PC-9 (cell line): Measurements from ENCODE around the gene TMEM270. TPM values are rescaled to one million over a fixed set of nuclear protein-coding genes. Genes with fewer than 3 reads are reported as not detected.

Experiments used
- BruUV-seq: library from RNA; stranded (reverse); fragments of 400-500 nt; replicated peaks from 2 replicates; lab custom pipeline; 2021; lab: Mats Ljungman, UMichigan
- CTCF ChIA-PET: fragments of 300-600 bp; sonication (Branson Sonifier 250); formaldehyde crosslinking; loops from one replicate; lab custom pipeline; 2022; ENCODE audit warnings: antibody characterized with exemption; lab: Charles Lee
- POLR2A ChIA-PET: fragments of 300-600 bp; sonication (Branson Sonifier 250); formaldehyde crosslinking; loops from one replicate; lab custom pipeline; 2022; ENCODE audit warnings: antibody characterized with exemption; ENCODE audit not compliant: unreplicated experiment; lab: Charles Lee
- DNase-seq, 2 experiments: peaks; one replicate each; pipeline versions ENCODE4 v3.0.0 to v3.0.0-alpha.2; 2015 to 2022; ENCODE audit warnings: mixed read lengths in 1 of 2
- H2AFZ ChIP-seq: fragments of 200-600 bp; sonication (generic); 2 replicates; pipeline ENCODE4 v1.8.1; 2017; ENCODE audit warnings: antibody characterized with exemption
- H3F3A ChIP-seq: fragments of 200-600 bp; sonication (generic); 2 replicates; pipeline ENCODE4 v1.8.1; 2017; ENCODE audit warnings: antibody characterized with exemption, mild to moderate bottlenecking, low read depth; ENCODE audit not compliant: insufficient read depth
- H3K27ac ChIP-seq: fragments of 200-600 bp; sonication (generic); 2 replicates; pipeline ENCODE4 v1.6.1; 2016; ENCODE audit warnings: mixed run types
- H3K27me3 ChIP-seq: fragments of 200-600 bp; sonication (generic); 2 replicates; pipeline ENCODE4 v1.6.1; 2016; ENCODE audit warnings: low read depth, mixed run types; ENCODE audit not compliant: insufficient read depth
- H3K36me3 ChIP-seq: fragments of 200-600 bp; sonication (generic); 2 replicates; pipeline ENCODE4 v1.6.1; 2016; ENCODE audit warnings: low read depth, mixed run types
- H3K4me1 ChIP-seq: fragments of 200-600 bp; sonication (generic); replicated peaks from 2 replicates; pipeline ENCODE4 v1.6.1; 2016; ENCODE audit warnings: mixed run types; ENCODE audit not compliant: insufficient read depth
- H3K4me2 ChIP-seq: fragments of 200-600 bp; sonication (generic); 2 replicates; pipeline ENCODE4 v1.6.1; 2017; ENCODE audit warnings: mixed run types
- H3K4me3 ChIP-seq: fragments of 200-600 bp; sonication (generic); 2 replicates; pipeline ENCODE4 v1.6.1; 2016; ENCODE audit warnings: mixed run types
- H3K79me2 ChIP-seq: fragments of 200-600 bp; sonication (generic); 2 replicates; pipeline ENCODE4 v1.6.1; 2017; ENCODE audit warnings: low read depth, mixed run types
- H3K9me2 ChIP-seq: fragments of 200-600 bp; sonication (generic); 2 replicates; pipeline ENCODE4 v1.8.1; 2017; ENCODE audit warnings: mild to moderate bottlenecking; ENCODE audit not compliant: insufficient read depth
- H3K9me3 ChIP-seq: fragments of 200-600 bp; sonication (generic); 2 replicates; pipeline ENCODE4 v1.8.1; 2016; ENCODE audit warnings: low read depth; ENCODE audit not compliant: insufficient read depth
- H4K20me1 ChIP-seq: fragments of 200-600 bp; sonication (generic); 2 replicates; pipeline ENCODE4 v1.8.1; 2017; ENCODE audit not compliant: insufficient read depth
- CTCF ChIP-seq: fragments of 200-600 bp; sonication (generic); conservative IDR thresholded peaks from 2 replicates; pipeline ENCODE4 v1.6.1; 2017; ENCODE audit warnings: mixed run types, antibody characterized with exemption, mild to moderate bottlenecking, moderate library complexity
- EZH2 ChIP-seq: fragments of 200-600 bp; sonication (generic); IDR thresholded peaks from 2 replicates; pipeline ENCODE4 v1.8.0; 2017; ENCODE audit warnings: antibody characterized with exemption, low read depth
- intact Hi-C: fragments of 100-400 bp; cut with micrococcal nuclease; formaldehyde crosslinking; loops from one replicate; pipeline ENCODE4 v1.10.0; 2022; ENCODE audit not compliant: unreplicated experiment
- total RNA-seq: library from RNA; stranded (reverse); gene quantifications from 2 replicates; pipeline ENCODE4 v1.2.3, GENCODE V29; 2021

The TMEM270 gene
- total RNA-seq, 1 experiment from 2014 or later = 0.72 TPM

DNA sequence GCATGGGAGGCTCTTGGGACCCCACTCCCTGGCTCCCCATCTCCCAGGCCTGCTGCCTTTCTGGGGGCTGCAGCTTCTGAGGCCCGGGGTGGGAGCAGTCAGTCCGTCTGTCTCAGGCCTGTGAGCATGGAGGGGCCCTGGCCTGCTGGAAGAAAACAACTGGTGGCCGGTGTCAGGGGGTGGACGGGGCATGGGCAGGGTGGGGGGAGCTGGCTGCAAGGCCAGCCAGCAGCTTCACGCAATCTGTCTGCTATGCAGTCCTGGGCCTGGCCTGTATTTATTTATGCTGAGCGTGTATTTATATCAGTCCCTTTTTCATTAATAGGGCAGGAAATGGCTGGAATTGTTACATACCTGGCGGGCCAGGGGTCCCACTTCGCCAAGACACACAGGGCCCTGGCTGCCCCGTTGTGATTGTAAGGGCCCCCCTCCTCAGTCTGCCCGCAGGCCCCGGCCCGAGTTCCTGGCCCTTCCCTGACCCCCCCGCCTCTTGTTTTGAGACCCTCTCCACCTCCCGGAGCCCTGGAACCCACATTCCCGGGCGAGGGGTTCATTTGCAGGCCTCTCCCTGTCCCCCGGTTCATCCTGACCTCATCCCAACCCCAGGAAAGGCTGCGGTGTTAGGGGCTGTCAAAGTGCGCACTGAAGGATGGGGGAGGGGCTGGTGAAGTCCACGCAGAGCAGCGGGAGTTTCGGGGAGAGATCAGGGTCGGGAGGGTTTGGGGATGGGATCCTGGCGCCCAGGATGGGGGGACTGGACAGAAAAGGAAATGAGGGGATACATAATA is 8.2 kb downstream of the TMEM270 start:
- no peaks in the 10 kb centered on the region for H3K9me3 ChIP-seq
- H3K27ac ChIP-seq = no peak overlapping the region
- no peaks in the 10 kb centered on the region for H4K20me1 ChIP-seq
- H3K4me2 ChIP-seq = no peak overlapping the region
- H3K27me3 ChIP-seq = no peaks in the 10 kb centered on the region
- BruUV-seq = no TSS peak
- no peak overlapping the region for H2AFZ ChIP-seq
- H3K4me1 ChIP-seq = no peaks in the 10 kb centered on the region
- ChIA-PET CTCF (interaction anchor here (0.5 to 1.4 kb wide), 2 partner anchors 110 to 158 kb away, joined by 3 to 4 read pairs; no protein-coding TSS in a partner anchor), POLR2A (interaction anchor here (0.7 kb wide), 1 partner anchor 149 kb away, joined by 19 read pairs; no protein-coding TSS in a partner anchor)
- H3K36me3 ChIP-seq = no peaks in the 10 kb centered on the region
- no peaks in the 10 kb centered on the region for H3K79me2 ChIP-seq
- intact Hi-C loops = loop anchor here (5.0 kb wide), 1 partner anchor 338 kb away; no protein-coding TSS in a partner anchor
- DNase-seq = no peak
- TF ChIP-seq CTCF = no peak
- TF ChIP-seq EZH2 = no peak
- no peaks in the 10 kb centered on the region for H3F3A ChIP-seq
- no peaks in the 10 kb centered on the region for H3K9me2 ChIP-seq
- no peak overlapping the region for H3K4me3 ChIP-seq

DNA sequence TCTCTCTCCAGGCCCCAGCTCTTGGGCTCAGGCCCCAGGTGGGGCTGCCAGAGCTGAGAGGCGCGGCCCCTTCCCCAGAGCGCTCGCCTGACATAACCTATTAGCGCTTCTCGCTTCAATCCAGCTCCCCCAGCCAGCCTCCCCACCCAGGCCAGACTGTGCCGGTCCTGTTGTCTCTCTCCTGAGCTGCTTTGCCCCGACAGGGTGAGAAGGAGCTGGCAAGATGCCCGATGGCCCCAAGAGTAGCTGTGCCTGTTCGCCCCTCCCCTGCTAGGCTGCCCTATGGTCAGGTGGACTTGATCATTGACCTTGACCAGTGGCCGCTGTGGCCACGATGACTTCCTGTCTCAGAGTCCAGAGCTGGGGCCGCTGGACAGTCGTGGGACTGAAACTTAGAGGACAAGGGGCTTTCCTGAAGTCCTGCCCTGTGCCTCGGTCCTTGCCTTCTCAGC is 9.1 kb downstream of the TMEM270 start:
- Histone ChIP-seq H3K4me2 (no peak overlapping the region), H3K36me3 (no peaks in the 10 kb centered on the region), H3K27ac (no peak overlapping the region), H3K79me2 (no peaks in the 10 kb centered on the region), H3K27me3 (no peaks in the 10 kb centered on the region), H3K9me3 (no peaks in the 10 kb centered on the region), H3K4me1 (no peaks in the 10 kb centered on the region), H4K20me1 (no peaks in the 10 kb centered on the region), H3F3A (no peaks in the 10 kb centered on the region), H3K9me2 (no peaks in the 10 kb centered on the region), H2AFZ (no peak overlapping the region), H3K4me3 (no peak overlapping the region)
- ChIA-PET CTCF (no interaction called here), POLR2A (no interaction called here)
- BruUV-seq = no TSS peak
- intact Hi-C loops = no loop called here
- DNase-seq = no peak
- TF ChIP-seq EZH2 (no peak), CTCF (no peak)

GRCh38 chr7:73871163-73872011 is 10.4 kb downstream of the TMEM270 start:
- H4K20me1 ChIP-seq = no peaks in the 10 kb centered on the region
- DNase-seq = no peak
- TF ChIP-seq CTCF (no peak), EZH2 (no peak)
- no peaks in the 10 kb centered on the region for H3K79me2 ChIP-seq
- H2AFZ ChIP-seq = no peak overlapping the region
- ChIA-PET POLR2A (no interaction called here), CTCF (no interaction called here)
- H3K9me2 ChIP-seq = no peaks in the 10 kb centered on the region
- H3K4me2 ChIP-seq = no peak overlapping the region
- H3K27me3 ChIP-seq = no peaks in the 10 kb centered on the region
- no peaks in the 10 kb centered on the region for H3K9me3 ChIP-seq
- intact Hi-C loops = no loop called here
- H3F3A ChIP-seq = no peaks in the 10 kb centered on the region
- BruUV-seq = no TSS peak
- H3K4me1 ChIP-seq = no peaks in the 10 kb centered on the region
- H3K4me3 ChIP-seq = no peak overlapping the region
- H3K27ac ChIP-seq = no peak overlapping the region
- H3K36me3 ChIP-seq = no peaks in the 10 kb centered on the region
